GM19438 (cell line): ENCODE measurements around the gene SEMA3G.

Experiments used
- ATAC-seq: cut with Tn5 transposase; IDR thresholded peaks from one replicate; pipeline ENCODE4 v1.9.1; 2021; ENCODE audit warnings: low read depth; ENCODE audit not compliant: unreplicated experiment

SEMA3G gene

GRCh38 chr3:52454938-52455282 lies 10.0 kb upstream of the SEMA3G start:
- peak; percentile 4 for ATAC-seq

DNA sequence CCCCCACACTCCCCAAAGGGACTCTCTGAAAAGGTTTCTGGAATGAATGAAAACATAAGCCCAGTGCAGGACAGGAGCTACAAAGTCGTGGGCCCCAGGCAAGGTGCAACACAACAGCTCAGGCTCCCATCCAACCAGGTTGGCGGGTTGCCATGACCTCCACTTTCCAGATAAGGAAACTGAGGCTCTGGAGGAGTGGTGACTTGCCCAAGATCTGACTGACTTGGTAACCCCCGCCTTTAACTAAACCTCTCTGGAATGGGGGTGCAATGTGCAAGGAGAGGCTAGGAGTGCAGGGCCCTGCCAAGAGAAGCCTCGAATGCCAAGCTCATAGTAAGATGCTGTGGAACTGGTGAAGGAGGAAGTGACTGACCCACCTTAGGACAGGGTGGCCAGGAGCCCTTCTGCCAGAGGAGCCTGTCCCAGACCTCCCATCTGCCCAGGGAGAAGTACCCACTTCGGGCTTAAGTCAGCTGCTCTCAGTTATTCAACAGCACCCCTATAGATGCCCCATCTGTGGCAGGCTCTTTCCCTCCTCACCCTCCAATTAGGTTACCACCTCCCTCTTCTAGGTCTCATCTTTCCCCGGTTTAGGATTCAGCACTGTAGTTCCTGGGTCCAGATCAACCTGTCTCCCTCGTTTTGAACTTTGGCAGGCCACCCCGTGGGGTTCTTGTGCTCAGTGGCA lies 9.5 kb upstream of the SEMA3G start:
- no peak for ATAC-seq

DNA sequence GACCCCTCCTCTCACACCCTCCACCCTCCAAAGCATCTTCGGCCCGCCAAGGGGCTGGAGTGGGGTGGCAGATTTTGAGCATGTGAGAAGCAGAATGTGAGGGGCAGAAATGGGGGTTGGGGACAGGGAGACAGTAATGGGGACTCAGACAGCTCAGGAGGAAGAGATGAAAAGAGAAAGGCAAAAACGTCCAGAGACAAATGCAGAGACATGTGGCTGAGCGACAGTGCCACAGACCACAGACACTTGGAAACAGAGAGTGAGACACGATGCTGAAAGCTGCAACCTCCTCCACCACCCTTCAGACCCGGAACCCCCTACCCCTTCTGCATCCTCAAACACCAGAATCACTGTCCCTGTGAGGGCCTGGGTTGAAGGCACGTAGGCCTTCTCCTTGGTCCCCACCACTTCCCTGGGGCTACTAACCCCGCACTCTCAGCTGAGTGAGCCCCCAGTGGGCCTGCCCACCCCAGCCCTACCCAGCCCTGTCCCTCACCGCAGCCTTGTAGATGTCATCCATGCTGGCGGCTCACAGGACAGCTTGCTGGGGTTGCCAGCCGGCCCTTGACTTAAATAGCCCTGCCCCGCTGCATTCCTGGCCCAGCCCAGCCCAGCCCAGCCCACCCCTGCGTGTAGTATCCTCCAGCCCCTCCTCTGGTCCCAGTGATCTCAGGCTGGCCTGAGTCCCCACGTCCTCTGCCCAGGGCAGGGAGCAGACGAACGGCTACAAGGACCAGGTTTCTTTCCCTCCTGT lies 8.8 kb upstream of the SEMA3G start, which contains the start of gene TNNC1:
TSS of gene TNNC1 (minus strand) at position 546 of the 754 bp plus-strand sequence. CDS start at position 520, 26 bp downstream.
- ATAC-seq = no peak

DNA sequence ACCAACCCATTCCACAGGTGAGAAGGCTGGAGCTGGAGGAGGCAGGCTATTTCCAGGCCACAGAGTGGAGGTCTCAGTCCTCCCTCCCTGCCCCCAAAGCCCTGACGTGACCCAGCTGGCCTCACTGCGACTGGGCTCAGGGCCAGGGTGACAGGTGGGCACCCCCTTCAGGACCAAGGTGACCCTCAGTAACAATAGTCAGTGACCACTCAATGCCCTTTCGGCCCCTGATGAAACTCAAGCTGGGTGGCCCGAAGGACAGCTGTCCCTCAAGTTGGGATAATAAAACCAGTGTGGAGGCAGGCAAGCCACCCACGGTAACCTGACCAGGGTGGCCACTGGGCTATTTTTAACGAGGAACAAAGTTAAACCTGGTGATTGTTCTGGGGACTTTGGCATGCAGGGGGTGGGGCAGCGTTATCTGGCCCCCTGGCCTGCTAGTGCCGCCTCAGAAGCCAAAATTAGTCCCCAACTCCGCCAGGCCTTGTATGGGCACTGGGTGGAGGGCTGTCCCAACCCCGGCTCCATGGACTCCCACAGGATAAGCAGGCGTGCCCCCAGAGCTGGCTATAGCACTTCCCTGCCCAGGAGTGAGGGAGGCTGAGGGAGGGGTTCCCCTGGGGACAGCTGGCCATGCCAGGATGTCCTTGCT lies 7.8 kb upstream of the SEMA3G start:
- ATAC-seq = no peak

GRCh38 chr3:52452126-52452525 lies 7.2 kb upstream of the SEMA3G start:
- no peak for ATAC-seq

- no peak for ATAC-seq
Measured at GRCh38 chr3:52451237-52452083, 6.6 kb upstream of the SEMA3G start.

DNA sequence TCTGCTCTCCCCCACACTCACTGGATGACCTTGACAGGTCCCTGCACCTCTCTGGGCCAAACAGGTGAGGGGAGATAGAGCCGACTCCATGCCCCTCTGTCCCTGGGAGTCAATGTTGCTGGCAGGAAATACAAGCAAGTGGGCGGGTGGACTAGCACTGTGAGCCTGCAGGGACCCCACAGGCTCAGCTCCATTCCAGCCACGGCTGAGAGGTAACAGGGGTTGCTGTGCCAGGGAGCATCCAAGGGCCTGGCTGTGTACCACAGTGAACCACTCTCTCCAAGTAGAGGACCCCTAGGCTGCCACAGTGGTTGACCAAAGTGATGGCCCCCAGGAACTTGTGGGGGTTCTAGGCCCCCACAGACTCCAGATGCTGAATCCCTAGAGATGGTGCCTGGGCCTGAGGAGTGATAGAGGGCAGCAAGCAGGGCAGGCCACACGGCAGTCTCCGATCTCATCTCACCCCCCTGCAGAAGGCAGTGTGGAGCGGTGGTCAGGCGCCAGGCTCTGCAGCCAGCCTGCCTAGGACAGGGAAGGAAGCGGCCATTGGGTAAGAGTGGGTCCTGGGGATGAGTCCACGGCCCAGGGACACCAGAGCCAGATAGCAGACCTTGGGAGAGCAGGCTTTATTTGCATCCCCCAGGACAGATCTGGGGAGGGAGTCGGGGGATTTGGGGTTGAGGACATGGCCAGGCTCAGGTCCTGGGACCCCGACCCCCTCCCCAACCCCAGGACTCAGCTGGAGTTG lies 5.8 kb upstream of the SEMA3G start:
- ATAC-seq = no peak

GRCh38 chr3:52447512-52448355 lies 2.8 kb upstream of the SEMA3G start:
- no peak for ATAC-seq

DNA sequence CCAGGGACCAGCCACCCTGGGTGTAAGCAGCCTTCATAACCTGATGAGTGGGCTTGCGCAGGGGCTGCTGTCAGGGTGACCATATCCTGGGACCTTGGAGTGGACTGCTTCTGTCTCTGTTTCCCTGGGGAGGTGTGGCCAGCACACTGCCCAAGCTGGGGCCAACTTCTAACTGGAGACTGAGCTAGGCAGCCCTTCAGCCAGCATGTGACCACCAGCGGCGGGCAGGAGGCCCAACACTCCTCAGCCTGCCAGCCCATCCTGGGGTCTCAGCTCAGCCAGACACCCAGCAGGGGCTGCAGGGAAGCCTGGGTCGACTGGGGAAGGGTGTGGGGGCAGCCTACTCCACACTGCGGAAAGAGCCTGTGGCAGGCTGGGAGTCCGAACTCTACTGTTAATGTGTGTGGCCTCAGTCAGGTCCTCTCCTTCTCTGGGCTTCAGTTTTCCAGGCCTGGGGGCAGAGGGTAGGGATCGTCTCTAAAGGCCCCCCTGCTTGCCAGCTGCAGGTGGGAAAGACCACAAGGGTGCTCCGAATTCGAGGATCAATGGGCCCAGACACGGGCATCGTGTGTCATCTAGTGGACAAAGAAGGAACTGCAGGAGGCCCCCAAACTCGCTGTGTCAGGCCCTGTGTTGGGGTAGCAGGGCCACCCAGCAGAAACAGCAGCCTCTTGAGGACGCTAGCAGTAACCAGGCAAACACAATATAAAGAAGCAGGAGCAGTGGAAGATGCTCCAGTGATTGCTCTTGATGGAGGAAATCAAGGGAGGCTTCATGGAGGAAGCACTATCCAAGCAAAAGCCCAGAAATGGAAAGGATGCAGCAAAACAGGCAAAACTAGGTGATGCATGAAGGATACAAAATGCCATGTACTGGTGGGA lies 2.0 kb upstream of the SEMA3G start:
- ATAC-seq = no peak

- ATAC-seq = no peak
Measured at GRCh38 chr3:52446042-52446441, 1.1 kb upstream of the SEMA3G start.

- ATAC-seq = no peak
Measured at GRCh38 chr3:52443791-52444687, 864 bp downstream of the SEMA3G start.

DNA sequence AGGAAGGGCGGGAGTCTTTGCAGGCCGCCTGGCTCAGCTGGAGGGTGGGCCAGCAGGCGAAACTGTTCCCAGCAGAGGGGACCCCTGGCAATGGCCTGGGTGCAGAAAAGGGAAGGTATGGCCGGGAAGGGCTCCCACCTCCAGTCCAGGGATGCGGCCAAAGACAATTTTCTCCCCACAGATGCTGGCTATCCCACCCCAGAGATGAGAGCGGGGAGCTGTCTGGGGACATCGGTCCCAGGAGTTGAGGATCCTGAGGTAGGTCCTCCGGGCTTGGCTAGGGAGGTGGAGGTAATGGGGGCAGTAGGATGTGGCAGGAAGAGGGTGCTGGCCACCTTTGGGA lies 1.7 kb downstream of the SEMA3G start:
- ATAC-seq = no peak

DNA sequence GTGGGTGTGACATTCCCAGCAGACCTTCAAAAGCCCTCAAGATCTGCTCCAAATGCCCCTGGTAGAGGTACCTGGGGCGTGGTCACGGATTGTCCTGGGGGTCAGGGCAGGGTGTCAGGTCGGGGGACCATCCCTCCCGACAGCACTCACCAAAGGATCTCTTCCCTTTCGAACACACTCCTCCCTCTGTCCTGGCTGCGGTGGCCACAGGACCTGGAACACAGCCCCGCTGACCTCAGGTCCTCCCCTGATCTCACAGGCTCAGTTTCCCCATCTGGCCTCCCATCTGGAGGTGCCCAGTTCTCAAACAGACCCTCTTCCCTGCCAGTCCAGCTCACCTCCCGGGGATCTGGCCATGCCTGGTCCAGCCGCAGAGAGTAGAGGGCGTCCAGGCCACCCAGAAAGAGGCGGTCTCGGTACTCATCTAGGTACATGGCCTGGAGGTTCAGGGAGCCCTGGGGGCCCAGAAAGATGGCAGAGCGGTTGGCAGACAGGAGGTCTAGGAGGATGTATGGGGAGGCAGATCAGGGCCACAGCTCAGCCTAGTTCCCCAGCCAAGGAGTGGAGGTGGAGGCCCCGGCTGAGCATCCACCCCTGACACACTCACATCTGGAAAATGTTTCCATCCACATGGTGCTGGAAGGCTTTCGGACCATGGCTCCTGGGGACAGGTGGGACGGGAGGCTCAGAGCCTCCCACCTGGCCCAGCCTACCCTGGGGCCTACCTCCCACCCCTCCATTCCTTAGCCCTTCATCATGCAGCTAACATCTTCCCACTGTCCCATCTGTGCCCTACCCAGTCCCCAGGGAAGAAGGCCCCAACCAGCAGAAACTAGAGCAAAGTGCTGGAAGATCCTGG lies 2.3 kb downstream of the SEMA3G start:
- ATAC-seq = no peak

- no peak for ATAC-seq
Measured at GRCh38 chr3:52441772-52442332, 3.1 kb downstream of the SEMA3G start.

- ATAC-seq = no peak
Measured at GRCh38 chr3:52441091-52441771, 3.7 kb downstream of the SEMA3G start.

- ATAC-seq = no peak
Measured at GRCh38 chr3:52440671-52441070, 4.2 kb downstream of the SEMA3G start.
